Stimulated activated CD4-positive, alpha-beta T cell treated with anti-CD3 and anti-CD28 coated beads, TNF-alpha, amount 100 ng/mL, for 1 hour (primary cell): ENCODE measurements around the gene SYNE4.
"Not testable (repeated sequence)": the region's sequence is repeated elsewhere in the genome, so short reads cannot be mapped to it uniquely, and the experiment has no call there.

Experiments used
- DNase-seq, 3 donors: peaks; one replicate each; pipeline ENCODE4 v3.0.0-alpha.2; 2020; ENCODE audit warnings: low read depth in 3 of 3, low spot score in 1 of 3

SYNE4 gene

GRCh38 chr19:36008336-36008978 lies at the start of gene SYNE4:
SYNE4 (minus strand) TSS chr19:36008813; CDS start chr19:36008681, 132 bp downstream.
- DNase-seq, result no peak

- peak; percentile 85 to 91 (median 87) for DNase-seq
These were observed 46.4 kb upstream of the SYNE4 start, which contains the start of gene WDR62 for GRCh38 chr19:36054733-36055686. WDR62 (plus strand) TSS chr19:36054897; CDS start chr19:36054972, 75 bp downstream.

GRCh38 chr19:36054119-36054732 lies 45.6 kb upstream of the SYNE4 start, which contains the start of gene THAP8:
THAP8 (minus strand) TSS chr19:36054285; CDS start chr19:36054217, 68 bp downstream.
- peak; percentile 97 to 99 (median 99) for DNase-seq

- no peak for DNase-seq
These were observed 43.0 kb upstream of the SYNE4 start for GRCh38 chr19:36051637-36052036.

GRCh38 chr19:36051236-36051635 lies 42.6 kb upstream of the SYNE4 start:
- no peak for DNase-seq

- no peak for DNase-seq
These were observed 40.6 kb upstream of the SYNE4 start for GRCh38 chr19:36049080-36049698.

GRCh38 chr19:36047835-36048234 lies 39.2 kb upstream of the SYNE4 start:
- no peak for DNase-seq

GRCh38 chr19:36046443-36047050 lies 37.9 kb upstream of the SYNE4 start:
- DNase-seq, result no peak

GRCh38 chr19:36043952-36044351 lies 35.3 kb upstream of the SYNE4 start:
- DNase-seq, result no peak

GRCh38 chr19:36041831-36042230 lies 33.2 kb upstream of the SYNE4 start:
- no peak for DNase-seq

GRCh38 chr19:36041092-36041491 lies 32.5 kb upstream of the SYNE4 start:
- DNase-seq, result not testable (repeated sequence)

- DNase-seq, result no peak
These were observed 31.9 kb upstream of the SYNE4 start for GRCh38 chr19:36040495-36040894.

GRCh38 chr19:36032251-36033104 lies 23.9 kb upstream of the SYNE4 start, which contains the start of gene CLIP3:
CLIP3 (minus strand) TSS chr19:36032873; CDS start chr19:36032357, 516 bp downstream.
- DNase-seq, result peak in 2 of 3 donors; percentile 31 to 41

- no peak for DNase-seq
These were observed 22.7 kb upstream of the SYNE4 start for GRCh38 chr19:36031308-36031707.

- no peak for DNase-seq
These were observed 21.9 kb upstream of the SYNE4 start for GRCh38 chr19:36030264-36031148.

GRCh38 chr19:36028313-36029041 lies 19.9 kb upstream of the SYNE4 start:
- no peak for DNase-seq

- no peak for DNase-seq
These were observed 19.1 kb upstream of the SYNE4 start for GRCh38 chr19:36027696-36028095.
